Thyroid gland (tissue), 4 donors: Measurements from ENCODE around the gene DNAJC8. TPM values are rescaled to one million over a fixed set of nuclear protein-coding genes. Genes with fewer than 3 reads are reported as not detected.

Source experiments
- DNase-seq, 2 donors: peaks; one replicate each; pipeline ENCODE4 v3.0.0-alpha.2; 2019
- H3K27ac ChIP-seq, 3 donors: fragments of 200-600 bp; sonication (generic); 1 replicate in 2 of 3; 2 replicates in 1 of 3; pipeline ENCODE4 v1.5.1; 2016 to 2019; ENCODE audit warnings: mild to moderate bottlenecking in 1 of 3, moderate library complexity in 1 of 3
- H3K27me3 ChIP-seq: fragments of 200-600 bp; sonication (generic); one replicate; pipeline ENCODE4 v1.5.1; 2019
- H3K36me3 ChIP-seq, 2 donors: fragments of 200-600 bp; sonication (generic); one replicate each; pipeline ENCODE4 v1.5.1; 2016 to 2019
- H3K4me1 ChIP-seq, 2 donors: fragments of 200-600 bp; sonication (generic); one replicate each; pipeline ENCODE4 v1.5.1; 2017 to 2019
- H3K4me3 ChIP-seq, 3 donors: fragments of 200-600 bp; sonication (generic); replicated peaks in 1 of 3; 1 replicate in 2 of 3; 2 replicates in 1 of 3; pipeline ENCODE4 v1.5.1; 2016; ENCODE audit warnings: mild to moderate bottlenecking in 1 of 3
- H3K9me3 ChIP-seq: fragments of 200-600 bp; sonication (generic); one replicate; pipeline ENCODE4 v1.5.1; 2017
- CTCF ChIP-seq, 6 experiments: fragments of 200-600 bp in 3 of 6; fragments of 450-650 bp in 3 of 6; sonication (generic) in 3 of 6; IDR thresholded peaks; one replicate each; pipeline ENCODE4 v1.5.1; 2016 to 2019; ENCODE audit warnings: antibody characterized with exemption in 6 of 6, mild to moderate bottlenecking in 2 of 6, inconsistent platforms in 1 of 6, moderate library complexity in 1 of 6
- POLR2A ChIP-seq, 2 donors: fragments of 450-650 bp; IDR thresholded peaks; one replicate each; pipeline ENCODE4 v1.6.1; 2017; ENCODE audit warnings: antibody characterized with exemption in 2 of 2, mild to moderate bottlenecking in 2 of 2, moderate library complexity in 1 of 2
- WGBS, 2 donors: methylation state at CpG; one replicate each; pipeline ENCODE4 v1.1.5; 2017; 5-methylcytosine and 5-hydroxymethylcytosine counted together
- intact Hi-C: fragments of 100-400 bp; cut with DNase I; formaldehyde crosslinking; loops from one replicate; pipeline ENCODE4 v1.15.1; 2023
- total RNA-seq, 4 donors: library from RNA; depleted of rRNA; stranded (reverse); fragments of >200 nt; gene quantifications; one replicate each; pipeline ENCODE4 v1.2.3, GENCODE V29; 2016

Gene DNAJC8
- total RNA-seq, 4 donors from 2014 or later = 59.5 to 76.7 (median 62.5) TPM

- Histone ChIP-seq H3K9me3 (no peaks in the 10 kb centered on the region), H3K36me3 (no peaks in the 10 kb centered on the region), H3K4me3 (no peak overlapping the region), H3K4me1 (peaks cover 0 to 10% of the 10 kb centered on the region in 2 donors), H3K27me3 (no peaks in the 10 kb centered on the region), H3K27ac (no peak overlapping the region)
- intact Hi-C loops = no loop called here
- no peak for DNase-seq
- 90 to 96% methylated on average over 4 of the region's 4 CpGs for WGBS, 2 donors
- TF ChIP-seq POLR2A (IDR thresholded peaks at IDR 0.05) = no peak
- no peak for TF ChIP-seq CTCF (IDR thresholded peaks at IDR 0.05)
Measured at GRCh38 chr1:28156821-28157220, 76.0 kb downstream of the DNAJC8 start.

- no peaks in the 10 kb centered on the region for H3K36me3 ChIP-seq
- no peaks in the 10 kb centered on the region for H3K9me3 ChIP-seq
- WGBS, 2 donors = 85 to 96% methylated on average over 4 of the region's 4 CpGs
- intact Hi-C loops = no loop called here
- H3K27me3 ChIP-seq = no peaks in the 10 kb centered on the region
- H3K4me1 ChIP-seq = peaks cover 0 to 10% of the 10 kb centered on the region in 2 donors
- H3K4me3 ChIP-seq = no peak overlapping the region
- H3K27ac ChIP-seq = no peak overlapping the region
- no peak for DNase-seq
- no peak for TF ChIP-seq POLR2A (IDR thresholded peaks at IDR 0.05)
- no peak for TF ChIP-seq CTCF (IDR thresholded peaks at IDR 0.05)
Measured at GRCh38 chr1:28155628-28156027, 77.2 kb downstream of the DNAJC8 start.

GRCh38 chr1:28154078-28154594 lies 78.7 kb downstream of the DNAJC8 start:
- intact Hi-C loops = no loop called here
- TF ChIP-seq CTCF (IDR thresholded peaks at IDR 0.05) (no peak), POLR2A (IDR thresholded peaks at IDR 0.05) (no peak)
- Histone ChIP-seq H3K4me3 (no peak overlapping the region), H3K27ac (no peak overlapping the region), H3K27me3 (no peaks in the 10 kb centered on the region), H3K4me1 (peaks cover 0 to 10% of the 10 kb centered on the region in 2 donors), H3K9me3 (no peaks in the 10 kb centered on the region), H3K36me3 (no peaks in the 10 kb centered on the region)
- DNase-seq = no peak
- 76 to 82% methylated on average over 9 of the region's 9 CpGs for WGBS, 2 donors

Other genes with a start within 250 kb of the DNAJC8 start
- 10 to 100 TPM; 19.3 to 27.7 (median 20.0) TPM for gene EYA3, start 144.4 kb downstream of the DNAJC8 start, total RNA-seq
- gene PTAFR, start 56.3 kb downstream of the DNAJC8 start, total RNA-seq = 1 to 10 TPM; 1.4 to 2.0 (median 1.6) TPM
- gene ATP5IF1, start 3.1 kb upstream of the DNAJC8 start, total RNA-seq = 100 to 1,000 TPM in 3 of 4 donors, 10 to 100 TPM in 1; 75.6 to 307 (median 236) TPM
- 1 to 10 TPM; 6.4 to 8.1 (median 6.8) TPM for gene SESN2, start 26.5 kb upstream of the DNAJC8 start, total RNA-seq
- 10 to 100 TPM; 10.4 to 16.9 (median 14.2) TPM for gene MED18, start 96.0 kb upstream of the DNAJC8 start, total RNA-seq
- 10 to 100 TPM; 25.9 to 31.2 (median 27.8) TPM for gene PHACTR4, start 136.7 kb upstream of the DNAJC8 start, total RNA-seq